GM06990 (cell line): ENCODE results near the gene ANTKMT.

Source experiments
- DNase-seq: peaks from one replicate; pipeline ENCODE4 v3.0.0-alpha.2; 2011; ENCODE audit not compliant: insufficient read length; ENCODE audit errors: extremely low read depth
- H3K27me3 ChIP-seq: replicated peaks from 2 replicates; pipeline ENCODE4 v1.6.0; 2011; ENCODE audit warnings: low read length; ENCODE audit not compliant: control insufficient read depth, insufficient read depth
- H3K36me3 ChIP-seq: 2 replicates; pipeline ENCODE4 v1.5.1; 2011; ENCODE audit warnings: low read length; ENCODE audit not compliant: control insufficient read depth, insufficient read depth
- H3K4me3 ChIP-seq: replicated peaks from 2 replicates; pipeline ENCODE4 v1.5.1; 2011; ENCODE audit warnings: low read depth, mild to moderate bottlenecking, control low read depth, low read length
- CTCF ChIP-seq: IDR thresholded peaks from 2 replicates; pipeline ENCODE4 v1.5.1; 2011; ENCODE audit warnings: low read length, control low read depth, mild to moderate bottlenecking, inconsistent platforms; ENCODE audit not compliant: insufficient read depth, poor library complexity, severe bottlenecking

ANTKMT gene

GRCh38 chr16:769184-769784 lies 48.3 kb downstream of the ANTKMT start:
- no peak overlapping the region for H3K4me3 ChIP-seq
- no peak for DNase-seq
- no peaks in the 10 kb centered on the region for H3K36me3 ChIP-seq
- no peaks in the 10 kb centered on the region for H3K27me3 ChIP-seq
- no peak for TF ChIP-seq CTCF

DNA sequence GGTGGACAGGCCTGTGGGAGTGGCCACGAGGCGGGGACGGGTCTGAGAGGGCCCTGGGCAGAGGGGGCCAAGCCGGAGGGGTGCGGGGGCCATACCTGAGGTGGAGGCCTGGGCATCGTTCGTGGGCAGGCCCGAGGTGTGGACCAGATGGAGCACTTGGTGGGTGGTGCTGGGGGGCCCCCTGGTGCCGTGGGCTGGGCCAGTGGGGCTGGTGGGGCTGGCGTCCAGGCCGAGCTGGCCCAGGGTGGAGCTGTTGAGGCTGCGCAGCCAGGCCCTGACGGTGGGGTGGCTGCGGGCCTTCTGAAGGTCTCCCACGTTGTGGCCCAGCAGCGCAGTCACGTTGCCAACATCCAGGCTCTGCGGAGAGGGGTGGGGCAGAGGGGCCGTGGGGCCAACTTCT lies 49.0 kb downstream of the ANTKMT start:
- no peak for TF ChIP-seq CTCF
- Histone ChIP-seq H3K4me3 (no peak overlapping the region), H3K36me3 (no peaks in the 10 kb centered on the region), H3K27me3 (no peaks in the 10 kb centered on the region)
- DNase-seq: no peak

DNA sequence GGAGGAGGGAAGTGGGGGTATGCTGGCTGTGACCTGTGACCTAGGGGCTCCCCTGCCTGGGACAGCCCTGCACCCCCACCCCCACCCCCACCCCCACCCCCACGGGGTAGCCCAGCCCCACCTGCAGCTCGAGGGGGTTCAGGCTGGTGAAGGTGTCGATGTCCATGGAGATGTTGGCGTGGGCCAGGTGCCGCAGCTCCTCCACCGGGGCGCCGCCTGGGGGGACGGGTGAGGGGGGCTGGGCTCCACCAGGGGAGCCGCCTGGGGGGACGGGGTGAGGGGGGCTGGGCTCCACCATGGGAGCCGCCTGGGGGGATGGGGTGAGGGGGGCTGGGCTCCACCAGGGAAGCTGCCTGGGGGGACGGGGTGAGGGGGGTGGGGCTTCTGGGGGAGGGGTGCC lies 49.5 kb downstream of the ANTKMT start:
- Histone ChIP-seq H3K27me3 (no peaks in the 10 kb centered on the region), H3K36me3 (no peaks in the 10 kb centered on the region), H3K4me3 (no peak overlapping the region)
- no peak for TF ChIP-seq CTCF
- DNase-seq: no peak
